Measurements from ENCODE around the gene PRR5. TPM values are rescaled to one million over a fixed set of nuclear protein-coding genes. Genes with fewer than 3 reads are reported as not detected.

The PRR5 gene
- total RNA-seq, 1 experiment from 2014 or later, result 26.9 TPM

- Histone ChIP-seq H3K36me3 (ENCODE audit: control insufficient read depth in 1 of 2, insufficient read depth in 2 of 2, low read length in 2 of 2) (no peaks in the 10 kb centered on the region), H4K20me1 (ENCODE audit: insufficient read depth) (no peaks in the 10 kb centered on the region), H3K79me2 (ENCODE audit: insufficient read depth, low read length) (no peaks in the 10 kb centered on the region), H3K4me1 (ENCODE audit: control insufficient read depth in 1 of 2, insufficient read depth in 2 of 2, low read length in 2 of 2) (no peaks in the 10 kb centered on the region), H2AFZ (ENCODE audit: low read depth, low read length, poor library complexity, severe bottlenecking) (no peak overlapping the region), H3K9ac (ENCODE audit: low read length) (no peak overlapping the region), H3K4me3 (replicated peaks in 1 of 2; ENCODE audit: low read depth in 1 of 2, low read length in 2 of 2) (no peak overlapping the region), H3K27ac (ENCODE audit: low read depth, low read length) (no peak overlapping the region), H3K27me3 (ENCODE audit: insufficient read depth, low read length) (peaks cover 2% of the 10 kb centered on the region; the same call in 1 of the 2 replicates), H3K4me2 (ENCODE audit: low read length) (no peak overlapping the region), H3K9me2 (ENCODE audit: insufficient read depth) (no peaks in the 10 kb centered on the region), H3K9me3 (ENCODE audit: control insufficient read depth in 1 of 2, insufficient read depth in 1 of 2, low read depth in 1 of 2, low read length in 2 of 2) (no peaks in the 10 kb centered on the region)
- no peak for ATAC-seq
- RAD21 ChIA-PET (ENCODE audit: low non-redundant PET in 1 of 2, low total read pairs in 2 of 2, uncharacterized antibody in 2 of 2, unreplicated experiment in 2 of 2), result no interaction called here
- CTCF ChIA-PET, result interaction anchor here (1.0 kb wide), 1 partner anchor 18 kb away, joined by 3 read pairs; no protein-coding TSS in a partner anchor
- TF ChIP-seq POLR2A (IDR thresholded peaks at IDR 0.05; ENCODE audit: borderline replicate concordance, extremely low read depth, insufficient read depth, insufficient read length) (no peak), ATF3 (IDR thresholded peaks at IDR 0.05) (no peak), EZH2 (IDR thresholded peaks at IDR 0.05) (no peak)
- intact Hi-C loops (cut with micrococcal nuclease), result no loop called here
- POLR2A ChIA-PET, result no interaction called here
- DNase-seq (ENCODE audit: low read depth, low spot score), result no peak
- no TSS peak for BruUV-seq (replicated peaks)
These were observed 34.7 kb upstream of the PRR5 start for GRCh38 chr22:44667276-44667675.

- peaks cover 2% of the 10 kb centered on the region; the same call in 1 of the 2 replicates for H3K27me3 ChIP-seq (ENCODE audit: insufficient read depth, low read length)
- no peak overlapping the region for H3K4me2 ChIP-seq (ENCODE audit: low read length)
- no peak for DNase-seq (ENCODE audit: low read depth, low spot score)
- H3K4me3 ChIP-seq (replicated peaks in 1 of 2; ENCODE audit: low read depth in 1 of 2, low read length in 2 of 2), result no peak overlapping the region
- POLR2A ChIA-PET, result no interaction called here
- no peaks in the 10 kb centered on the region for H3K4me1 ChIP-seq (ENCODE audit: control insufficient read depth in 1 of 2, insufficient read depth in 2 of 2, low read length in 2 of 2)
- no peaks in the 10 kb centered on the region for H3K9me3 ChIP-seq (ENCODE audit: control insufficient read depth in 1 of 2, insufficient read depth in 1 of 2, low read depth in 1 of 2, low read length in 2 of 2)
- no peak overlapping the region for H3K27ac ChIP-seq (ENCODE audit: low read depth, low read length)
- CTCF ChIA-PET, result no interaction called here
- no peaks in the 10 kb centered on the region for H3K79me2 ChIP-seq (ENCODE audit: insufficient read depth, low read length)
- RAD21 ChIA-PET (ENCODE audit: low non-redundant PET in 1 of 2, low total read pairs in 2 of 2, uncharacterized antibody in 2 of 2, unreplicated experiment in 2 of 2), result no interaction called here
- no peak overlapping the region for H3K9ac ChIP-seq (ENCODE audit: low read length)
- intact Hi-C loops (cut with micrococcal nuclease), result no loop called here
- no TSS peak for BruUV-seq (replicated peaks)
- no peak overlapping the region for H2AFZ ChIP-seq (ENCODE audit: low read depth, low read length, poor library complexity, severe bottlenecking)
- no peaks in the 10 kb centered on the region for H4K20me1 ChIP-seq (ENCODE audit: insufficient read depth)
- H3K36me3 ChIP-seq (ENCODE audit: control insufficient read depth in 1 of 2, insufficient read depth in 2 of 2, low read length in 2 of 2), result no peaks in the 10 kb centered on the region
- no peak for ATAC-seq
- H3K9me2 ChIP-seq (ENCODE audit: insufficient read depth), result no peaks in the 10 kb centered on the region
- TF ChIP-seq EGR1 (IDR thresholded peaks at IDR 0.05; ENCODE audit: low read depth) (no peak), CTCF (IDR thresholded peaks at IDR 0.05 in 2 of 3, conservative IDR thresholded peaks at IDR 0.05 in 1 of 3; ENCODE audit: borderline replicate concordance in 1 of 3, insufficient read depth in 1 of 3, low read depth in 2 of 3, low read length in 2 of 3) (no peak), ELF1 (IDR thresholded peaks at IDR 0.05; ENCODE audit: borderline replicate concordance, low read depth) (no peak), EZH2phosphoT487 (IDR thresholded peaks at IDR 0.05; ENCODE audit: borderline replicate concordance) (no peak), EZH2 (IDR thresholded peaks at IDR 0.05) (no peak), SP1 (IDR thresholded peaks at IDR 0.05; ENCODE audit: low read depth) (no peak), CEBPB (IDR thresholded peaks at IDR 0.05; ENCODE audit: low read depth) (no peak), ATF3 (IDR thresholded peaks at IDR 0.05) (no peak), SIN3A (IDR thresholded peaks at IDR 0.05; ENCODE audit: low read depth) (no peak), ZBTB33 (IDR thresholded peaks at IDR 0.05; ENCODE audit: extremely low read depth, insufficient replicate concordance, low read length) (no peak), ZNF274 (IDR thresholded peaks at IDR 0.05; ENCODE audit: low read depth, low read length) (no peak), ZFX (IDR thresholded peaks at IDR 0.05) (no peak)
These were observed 34.2 kb upstream of the PRR5 start for GRCh38 chr22:44667829-44668189.
